ENCODE data around the gene ATG4D. TPM values are rescaled to one million over a fixed set of nuclear protein-coding genes. Genes with fewer than 3 reads are reported as not detected.

ATG4D gene
- total RNA-seq, 4 donors from 2014 or later, result 4.4 to 22.1 (median 8.4) TPM

GRCh38 chr19:10553943-10554381 is 10.3 kb downstream of the ATG4D start:
- no peak for TF ChIP-seq POLR2A (IDR thresholded peaks at IDR 0.05)
- TF ChIP-seq, protein P1, sequence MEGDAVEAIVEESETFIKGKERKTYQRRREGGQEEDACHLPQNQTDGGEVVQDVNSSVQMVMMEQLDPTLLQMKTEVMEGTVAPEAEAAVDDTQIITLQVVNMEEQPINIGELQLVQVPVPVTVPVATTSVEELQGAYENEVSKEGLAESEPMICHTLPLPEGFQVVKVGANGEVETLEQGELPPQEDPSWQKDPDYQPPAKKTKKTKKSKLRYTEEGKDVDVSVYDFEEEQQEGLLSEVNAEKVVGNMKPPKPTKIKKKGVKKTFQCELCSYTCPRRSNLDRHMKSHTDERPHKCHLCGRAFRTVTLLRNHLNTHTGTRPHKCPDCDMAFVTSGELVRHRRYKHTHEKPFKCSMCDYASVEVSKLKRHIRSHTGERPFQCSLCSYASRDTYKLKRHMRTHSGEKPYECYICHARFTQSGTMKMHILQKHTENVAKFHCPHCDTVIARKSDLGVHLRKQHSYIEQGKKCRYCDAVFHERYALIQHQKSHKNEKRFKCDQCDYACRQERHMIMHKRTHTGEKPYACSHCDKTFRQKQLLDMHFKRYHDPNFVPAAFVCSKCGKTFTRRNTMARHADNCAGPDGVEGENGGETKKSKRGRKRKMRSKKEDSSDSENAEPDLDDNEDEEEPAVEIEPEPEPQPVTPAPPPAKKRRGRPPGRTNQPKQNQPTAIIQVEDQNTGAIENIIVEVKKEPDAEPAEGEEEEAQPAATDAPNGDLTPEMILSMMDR (IDR thresholded peaks at IDR 0.05), result no peak
- intact Hi-C loops (cut with DNase I; ENCODE audit: low total_unique reads), result no loop called here
- no peak for DNase-seq

DNA sequence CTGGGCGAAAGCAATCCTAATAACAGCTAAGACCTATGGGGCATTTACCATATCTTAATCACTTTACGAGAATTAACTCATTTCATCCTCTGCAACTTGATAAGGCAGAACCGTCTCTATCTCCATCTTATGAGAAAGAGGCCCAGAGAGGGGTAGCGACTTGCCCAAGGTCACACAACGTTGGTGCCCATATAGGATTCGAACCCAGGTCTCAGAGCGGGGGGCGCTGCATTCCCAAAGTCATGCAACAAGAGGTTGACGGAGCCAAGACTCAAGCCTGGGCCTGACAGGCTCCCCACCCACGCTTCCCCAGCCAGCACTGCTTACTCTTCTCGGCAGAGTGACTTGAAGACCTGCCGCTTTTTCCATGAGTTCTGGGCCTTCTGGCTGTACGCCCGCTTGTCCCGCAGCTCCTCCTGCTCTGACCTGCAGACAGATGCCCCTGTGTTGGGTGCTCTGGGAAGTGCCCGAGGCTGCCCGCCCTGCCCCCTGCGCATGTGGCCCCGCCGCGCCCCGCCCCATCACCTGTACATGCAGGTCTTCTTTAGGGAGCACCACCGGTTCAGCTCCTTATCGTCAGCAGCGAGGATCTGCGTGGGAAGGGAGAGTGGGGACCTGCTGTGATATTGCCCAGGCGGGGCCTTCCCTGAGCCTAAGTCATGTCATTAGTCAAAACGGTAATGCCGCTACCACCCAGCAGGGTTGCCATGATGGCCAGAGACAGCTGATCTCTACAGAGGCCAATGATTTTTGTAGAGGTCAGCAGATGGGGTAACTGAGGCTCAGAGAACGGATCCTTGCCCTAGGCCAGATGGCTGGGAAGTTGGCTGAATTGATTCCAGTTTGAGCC is 11.3 kb downstream of the ATG4D start:
- no peaks in the 10 kb centered on the region for H3K36me3 ChIP-seq
- intact Hi-C loops (cut with DNase I; ENCODE audit: low total_unique reads), result no loop called here
- DNase-seq, result no peak
- H3K4me1 ChIP-seq, result no peaks in the 10 kb centered on the region
- H3K27me3 ChIP-seq, result no peaks in the 10 kb centered on the region
- TF ChIP-seq POLR2A (IDR thresholded peaks at IDR 0.05), result no peak
- TF ChIP-seq, protein P1 (IDR thresholded peaks at IDR 0.05), result no peak
- no peak overlapping the region for H3K4me3 ChIP-seq
- H3K27ac ChIP-seq, result no peak overlapping the region
- no peaks in the 10 kb centered on the region for H3K9me3 ChIP-seq

More at GRCh38 chr19:10553943-10554381, 10.3 kb downstream of the ATG4D start:
- Histone ChIP-seq H3K4me3 (no peak overlapping the region), H3K4me1 (no peaks in the 10 kb centered on the region), H3K27me3 (no peaks in the 10 kb centered on the region), H3K36me3 (no peaks in the 10 kb centered on the region), H3K27ac (no peak overlapping the region), H3K9me3 (no peaks in the 10 kb centered on the region)

DNA sequence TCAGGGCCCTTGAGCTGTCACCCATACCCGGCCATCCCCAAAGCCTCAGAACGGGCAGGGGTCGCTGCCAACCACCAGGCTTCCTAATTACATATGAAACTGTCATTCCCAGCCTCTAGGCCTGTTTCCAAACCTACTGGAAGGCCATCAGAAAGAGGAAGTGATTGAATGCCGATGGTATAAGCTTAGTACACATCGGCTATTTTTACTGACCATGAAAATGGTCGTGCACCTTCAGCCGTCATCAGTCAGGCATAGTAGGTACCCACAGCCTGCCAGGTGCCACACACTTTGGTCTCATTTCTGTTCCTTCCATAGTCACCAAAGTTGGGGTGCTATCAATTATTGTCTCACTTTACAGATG is 11.9 kb downstream of the ATG4D start:
- Histone ChIP-seq H3K4me1 (no peaks in the 10 kb centered on the region), H3K27me3 (no peaks in the 10 kb centered on the region), H3K4me3 (no peak overlapping the region), H3K9me3 (no peaks in the 10 kb centered on the region), H3K27ac (no peak overlapping the region), H3K36me3 (no peaks in the 10 kb centered on the region)
- intact Hi-C loops (cut with DNase I; ENCODE audit: low total_unique reads), result no loop called here
- no peak for TF ChIP-seq POLR2A (IDR thresholded peaks at IDR 0.05)
- TF ChIP-seq, protein P1 (IDR thresholded peaks at IDR 0.05), result no peak
- DNase-seq, result no peak

- H3K36me3 ChIP-seq, result no peaks in the 10 kb centered on the region
These were observed 14.0 kb downstream of the ATG4D start for GRCh38 chr19:10557603-10558197.

More at GRCh38 chr19:10557603-10558197, 14.0 kb downstream of the ATG4D start:
- Histone ChIP-seq H3K9me3 (no peaks in the 10 kb centered on the region), H3K4me3 (no peak overlapping the region), H3K27me3 (no peaks in the 10 kb centered on the region), H3K27ac (no peak overlapping the region), H3K4me1 (no peaks in the 10 kb centered on the region)
- TF ChIP-seq, protein P1 (IDR thresholded peaks at IDR 0.05), result no peak
- TF ChIP-seq POLR2A (IDR thresholded peaks at IDR 0.05), result no peak
- intact Hi-C loops (cut with DNase I; ENCODE audit: low total_unique reads), result no loop called here
- DNase-seq, result no peak
